Astrocyte (in vitro differentiated cells and primary cell): ENCODE data around the gene PDE7B.

Experiments
- EZH2 ChIP-seq: IDR thresholded peaks from 2 replicates; pipeline ENCODE4 v1.6.1; 2012; ENCODE audit warnings: mild to moderate bottlenecking, low read length, inconsistent platforms; ENCODE audit not compliant: insufficient read depth
- TF ChIP-seq, protein P1 (sequence below): IDR thresholded peaks from 2 replicates; pipeline ENCODE4 v1.5.1; 2011; ENCODE audit warnings: low read depth, mild to moderate bottlenecking, inconsistent platforms, low read length, moderate library complexity; ENCODE audit not compliant: insufficient read depth

DNA sequence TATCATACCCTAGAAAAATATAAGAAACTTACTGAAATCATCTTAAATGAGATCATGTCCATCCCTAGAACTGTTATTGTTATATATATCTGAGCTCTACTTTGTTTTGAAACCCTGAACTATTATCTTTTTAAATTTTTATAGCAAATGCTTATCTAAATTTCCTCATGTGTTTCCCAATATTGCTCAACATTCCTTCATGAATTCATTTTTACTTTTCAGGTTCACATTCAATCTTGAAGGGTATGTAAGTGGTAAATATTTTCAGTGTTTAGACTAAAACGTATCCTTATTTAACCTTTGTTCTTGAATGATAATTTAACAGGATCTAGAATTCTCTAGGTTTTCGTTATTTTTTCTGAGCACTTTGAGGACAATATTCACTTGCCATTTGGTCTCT is 23.9 kb downstream of the PDE7B start:
- TF ChIP-seq, protein P1, sequence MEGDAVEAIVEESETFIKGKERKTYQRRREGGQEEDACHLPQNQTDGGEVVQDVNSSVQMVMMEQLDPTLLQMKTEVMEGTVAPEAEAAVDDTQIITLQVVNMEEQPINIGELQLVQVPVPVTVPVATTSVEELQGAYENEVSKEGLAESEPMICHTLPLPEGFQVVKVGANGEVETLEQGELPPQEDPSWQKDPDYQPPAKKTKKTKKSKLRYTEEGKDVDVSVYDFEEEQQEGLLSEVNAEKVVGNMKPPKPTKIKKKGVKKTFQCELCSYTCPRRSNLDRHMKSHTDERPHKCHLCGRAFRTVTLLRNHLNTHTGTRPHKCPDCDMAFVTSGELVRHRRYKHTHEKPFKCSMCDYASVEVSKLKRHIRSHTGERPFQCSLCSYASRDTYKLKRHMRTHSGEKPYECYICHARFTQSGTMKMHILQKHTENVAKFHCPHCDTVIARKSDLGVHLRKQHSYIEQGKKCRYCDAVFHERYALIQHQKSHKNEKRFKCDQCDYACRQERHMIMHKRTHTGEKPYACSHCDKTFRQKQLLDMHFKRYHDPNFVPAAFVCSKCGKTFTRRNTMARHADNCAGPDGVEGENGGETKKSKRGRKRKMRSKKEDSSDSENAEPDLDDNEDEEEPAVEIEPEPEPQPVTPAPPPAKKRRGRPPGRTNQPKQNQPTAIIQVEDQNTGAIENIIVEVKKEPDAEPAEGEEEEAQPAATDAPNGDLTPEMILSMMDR: no peak
- no peak for TF ChIP-seq EZH2
